Sigmoid colon (tissue), 4 donors: Measurements from ENCODE around the gene PEPD.

Experiments
- CTCF ChIP-seq, 4 experiments: fragments of 450-650 bp in 3 of 4; fragments of 200-600 bp in 1 of 4; IDR thresholded peaks; one replicate each; pipeline ENCODE4 v1.5.1; 2016 to 2019; ENCODE audit warnings: antibody characterized with exemption in 4 of 4, mild to moderate bottlenecking in 3 of 4, moderate library complexity in 2 of 4
- EP300 ChIP-seq, 4 donors: sonication (generic); formaldehyde crosslinking; IDR thresholded peaks; one replicate each; pipeline ENCODE4 v1.6.1; 2017; ENCODE audit warnings: antibody characterized with exemption in 4 of 4
- POLR2A ChIP-seq, 2 donors: fragments of 450-650 bp; IDR thresholded peaks; one replicate each; pipeline ENCODE4 v1.6.1; 2016; ENCODE audit warnings: antibody characterized with exemption in 2 of 2, mild to moderate bottlenecking in 2 of 2, moderate library complexity in 2 of 2
- POLR2AphosphoS5 ChIP-seq, 4 donors: sonication (generic); formaldehyde crosslinking; IDR thresholded peaks; one replicate each; pipeline ENCODE4 v1.6.1; 2017; ENCODE audit warnings: antibody characterized with exemption in 4 of 4

- TF ChIP-seq CTCF (IDR thresholded peaks at IDR 0.05): no peak
- no peak for TF ChIP-seq POLR2AphosphoS5 (IDR thresholded peaks at IDR 0.05)
- no peak for TF ChIP-seq POLR2A (IDR thresholded peaks at IDR 0.05)
- TF ChIP-seq EP300 (IDR thresholded peaks at IDR 0.05): no peak
These were observed 97.4 kb downstream of the PEPD start for GRCh38 chr19:33424181-33424580.
